Endothelial cell of umbilical vein (primary cell): Measurements from ENCODE around the gene SEC22C. TPM values are rescaled to one million over a fixed set of nuclear protein-coding genes. Genes with fewer than 3 reads are reported as not detected.

Experiments used
- BruUV-seq: library from RNA; stranded (reverse); fragments of 400-500 nt; replicated peaks from 2 replicates; lab custom pipeline; 2021; lab: Mats Ljungman, UMichigan
- CTCF ChIA-PET: fragments of 300-600, 350-600 bp; sonication (Branson Sonifier 250); formaldehyde crosslinking; loops from one replicate; lab custom pipeline; 2021; ENCODE audit warnings: antibody characterized with exemption, inconsistent platforms; lab: Charles Lee
- POLR2A ChIA-PET: fragments of 300-600, 350-600 bp; sonication (Branson Sonifier 250); formaldehyde crosslinking; loops from one replicate; lab custom pipeline; 2021; ENCODE audit warnings: antibody characterized with exemption, inconsistent platforms; lab: Charles Lee
- DNase-seq: peaks from one replicate; pipeline ENCODE4 v3.0.0-alpha.2; 2011; ENCODE audit warnings: low read depth, low spot score
- FAIRE-seq: peaks from 2 replicates; lab custom pipeline; 2011; peaks lifted over from hg19 to GRCh38; lab: Jason Lieb, UNC
- H2AFZ ChIP-seq: 2 replicates; pipeline ENCODE4 v1.6.0; 2012; ENCODE audit warnings: low read depth, low read length, control low read depth, inconsistent platforms
- H3K27ac ChIP-seq: 2 replicates; pipeline ENCODE4 v1.5.1; 2011; ENCODE audit warnings: low read depth, mild to moderate bottlenecking, control low read depth, low read length, moderate library complexity; ENCODE audit not compliant: insufficient read depth
- H3K27me3 ChIP-seq, 2 experiments: 2 replicates each; pipeline versions ENCODE4 v1.6.0 to v1.6.1; 2011; ENCODE audit warnings: low read length in 2 of 2, mixed read lengths in 1 of 2; ENCODE audit not compliant: control insufficient read depth in 2 of 2, insufficient read depth in 2 of 2
- H3K36me3 ChIP-seq, 2 experiments: 2 replicates in 1 of 2; 3 replicates in 1 of 2; pipeline ENCODE4 v1.5.1; 2011; ENCODE audit warnings: low read length in 2 of 2, mild to moderate bottlenecking in 1 of 2, moderate library complexity in 1 of 2; ENCODE audit not compliant: control insufficient read depth in 2 of 2, insufficient read depth in 2 of 2; ENCODE audit errors: extremely low read depth in 1 of 2
- H3K4me1 ChIP-seq: 3 replicates; pipeline ENCODE4 v1.5.1; 2011; ENCODE audit warnings: mild to moderate bottlenecking, low read length; ENCODE audit not compliant: control insufficient read depth, insufficient read depth; ENCODE audit errors: extremely low read depth
- H3K4me2 ChIP-seq: 2 replicates; pipeline ENCODE4 v1.6.1; 2011; ENCODE audit warnings: low read length, control low read depth, mixed read lengths; ENCODE audit not compliant: insufficient read depth
- H3K4me3 ChIP-seq, 3 experiments: fragments of 200-600 bp in 1 of 3; sonication (generic), shearing (Covaris generic) in 1 of 3; replicated peaks in 1 of 3; 2 replicates each; pipeline ENCODE4 v1.5.1; 2011 to 2016; ENCODE audit warnings: control low read depth in 3 of 3, low read length in 3 of 3, mild to moderate bottlenecking in 2 of 3, inconsistent platforms in 1 of 3, low read depth in 1 of 3, moderate library complexity in 1 of 3; ENCODE audit not compliant: insufficient read depth in 1 of 3
- H3K79me2 ChIP-seq: 2 replicates; pipeline ENCODE4 v1.6.0; 2012; ENCODE audit warnings: low read length, inconsistent platforms; ENCODE audit not compliant: control insufficient read depth, insufficient read depth
- H3K9ac ChIP-seq: replicated peaks from 2 replicates; pipeline ENCODE3; 2011; ENCODE audit warnings: low read length, control low read depth; ENCODE audit not compliant: insufficient read depth; ENCODE audit errors: extremely low read depth
- H3K9me1 ChIP-seq: replicated peaks from 3 replicates; pipeline ENCODE4 v1.6.0; 2011; ENCODE audit warnings: mild to moderate bottlenecking, low read length; ENCODE audit not compliant: control insufficient read depth, insufficient read depth; ENCODE audit errors: extremely low read depth
- H3K9me3 ChIP-seq: replicated peaks from 2 replicates; pipeline ENCODE4 v1.5.1; 2012; ENCODE audit warnings: low read length, inconsistent platforms; ENCODE audit not compliant: control insufficient read depth, insufficient read depth
- H4K20me1 ChIP-seq: replicated peaks from 2 replicates; pipeline ENCODE3; 2011; ENCODE audit warnings: mild to moderate bottlenecking, low read length; ENCODE audit not compliant: control insufficient read depth, insufficient read depth; ENCODE audit errors: extremely low read depth
- CTCF ChIP-seq, 2 donors: IDR thresholded peaks; 1 replicate in 1 of 2; 2 replicates in 1 of 2; pipeline ENCODE4 v1.5.1; 2011; ENCODE audit warnings: low read length in 2 of 2, mild to moderate bottlenecking in 2 of 2, moderate library complexity in 2 of 2, control low read depth in 1 of 2, inconsistent platforms in 1 of 2, low read depth in 1 of 2; ENCODE audit not compliant: insufficient read depth in 1 of 2; ENCODE audit errors: extremely low read depth in 1 of 2
- EZH2 ChIP-seq: IDR thresholded peaks from 2 replicates; pipeline ENCODE4 v1.6.1; 2012; ENCODE audit warnings: borderline replicate concordance, low read depth, mild to moderate bottlenecking, moderate library complexity, low read length, inconsistent platforms; ENCODE audit not compliant: severe bottlenecking
- FOS ChIP-seq: IDR thresholded peaks from 2 replicates; pipeline ENCODE4 v1.6.1; 2011; ENCODE audit warnings: mild to moderate bottlenecking, low read length, moderate library complexity, borderline replicate concordance; ENCODE audit not compliant: insufficient read depth
- GATA2 ChIP-seq: IDR thresholded peaks from 2 replicates; pipeline ENCODE4 v1.7.0; 2011; ENCODE audit warnings: low read depth, mild to moderate bottlenecking, moderate library complexity, mixed read lengths, low read length; ENCODE audit not compliant: insufficient read length, insufficient read depth
- JUN ChIP-seq: IDR thresholded peaks from 2 replicates; pipeline ENCODE4 v1.6.1; 2011; ENCODE audit warnings: borderline replicate concordance, low read depth; ENCODE audit not compliant: insufficient read length, insufficient read depth
- MAX ChIP-seq: IDR thresholded peaks from 2 replicates; pipeline ENCODE4 v1.6.1; 2011; ENCODE audit not compliant: insufficient read depth, insufficient read length
- MYC ChIP-seq: IDR thresholded peaks from one replicate; pipeline ENCODE4 v1.6.1; 2011; ENCODE audit warnings: mild to moderate bottlenecking, low read depth, low read length
- POLR2A ChIP-seq: IDR thresholded peaks from 2 replicates; pipeline ENCODE4 v1.6.1; 2012; ENCODE audit warnings: low read depth, mild to moderate bottlenecking, control low read depth, low read length
- POLR2AphosphoS5 ChIP-seq: IDR thresholded peaks from 2 replicates; pipeline ENCODE4 v1.6.1; 2012; ENCODE audit warnings: low read depth, mild to moderate bottlenecking, control low read depth, low read length, moderate library complexity; ENCODE audit not compliant: insufficient read depth
- dilution Hi-C: fragments of 300-500 bp; cut with MboI; formaldehyde crosslinking; loops from one replicate; pipeline ENCODE4 v1.15.0; 2019; ENCODE audit warnings: low sequenced_read_pairs; ENCODE audit not compliant: extremely low pct_ligation_motif_present
- intact Hi-C: fragments of 100-400 bp; cut with micrococcal nuclease; formaldehyde crosslinking; loops from one replicate; pipeline ENCODE4 v1.10.0; 2022
- polyA plus RNA-seq, 4 experiments: library from polyadenylated mRNA; depleted of rRNA in 3 of 4; stranded (reverse) in 3 of 4; unstranded in 1 of 4; fragments of >200 nt; gene quantifications; 2 replicates each; pipeline versions ENCODE4 v1.2.1 to v1.2.3, GENCODE V29; 2011 to 2012; ENCODE audit warnings: missing spikeins in 1 of 4
- total RNA-seq: library from RNA; stranded (reverse); gene quantifications from 2 replicates; pipeline ENCODE4 v1.2.3, GENCODE V29; 2021

SEC22C gene
- total and polyA plus RNA-seq, 2 donors (not counting 3 experiments of a cell fraction or from before 2014, with no cell fraction given): 43.9 to 61.9 TPM

- peaks cover 0 to 2% of the 10 kb centered on the region in 2 experiments for H3K27me3 ChIP-seq
- TF ChIP-seq CTCF (IDR thresholded peaks at IDR 0.05; ENCODE audit: extremely low read depth in 1 of 2, insufficient read depth in 1 of 2, low read depth in 1 of 2, low read length in 2 of 2) (no peak), JUN (no peak), MAX (no peak), MYC (no peak), POLR2A (no peak), GATA2 (no peak), FOS (no peak), POLR2AphosphoS5 (no peak), EZH2 (no peak)
- no peaks in the 10 kb centered on the region for H3K4me1 ChIP-seq
- H3K9me3 ChIP-seq: no peaks in the 10 kb centered on the region
- DNase-seq (no peak), FAIRE-seq (no peak)
- no peaks in the 10 kb centered on the region for H3K79me2 ChIP-seq
- dilution Hi-C loops: no loop called here
- H3K27ac ChIP-seq: no peak overlapping the region
- no peak overlapping the region for H3K4me2 ChIP-seq
- no peaks in the 10 kb centered on the region for H3K36me3 ChIP-seq
- ChIA-PET CTCF (interaction anchor here (1.6 kb wide), 1 partner anchor 9 kb away, joined by 6 read pairs; no protein-coding TSS in a partner anchor), POLR2A (no interaction called here)
- no TSS peak for BruUV-seq
- H4K20me1 ChIP-seq: no peaks in the 10 kb centered on the region
- H2AFZ ChIP-seq: no peak overlapping the region
- no peaks in the 10 kb centered on the region for H3K9me1 ChIP-seq
- H3K4me3 ChIP-seq: no peak overlapping the region
- intact Hi-C loops: no loop called here
- no peak overlapping the region for H3K9ac ChIP-seq
Measured at GRCh38 chr3:42530073-42530472, 51.7 kb downstream of the SEC22C start.
